ENCODE data around the gene ADAM12. TPM values are rescaled to one million over a fixed set of nuclear protein-coding genes. Genes with fewer than 3 reads are reported as not detected.
A peak's percentile ranks its signal among the peaks of the same experiment; 100 is the strongest.

Gene ADAM12
- total RNA-seq, 1 donor from 2014 or later, result 8.0 TPM

GRCh38 chr10:126409821-126410220, 21.5 kb upstream of the ADAM12 start:
- Histone ChIP-seq H3K4me3 (no peak overlapping the region), H3K79me2 (ENCODE audit: low read depth) (no peaks in the 10 kb centered on the region), H3K27me3 (no peaks in the 10 kb centered on the region), H4K20me1 (ENCODE audit: low read depth) (no peaks in the 10 kb centered on the region), H3K27ac (no peak overlapping the region), H3K4me2 (no peak overlapping the region), H2AFZ (replicated peaks) (no peak overlapping the region), H3K4me1 (peaks cover 29% of the 10 kb centered on the region), H3K9ac (no peak overlapping the region), H3F3A (ENCODE audit: low read depth) (no peaks in the 10 kb centered on the region), H3K36me3 (no peaks in the 10 kb centered on the region), H3K9me3 (ENCODE audit: low read depth) (no peaks in the 10 kb centered on the region)
- H3K27ac Mint-ChIP-seq, result no peak overlapping the region
- no peak overlapping the region for H3K4me3 Mint-ChIP-seq
- H3K9me3 Mint-ChIP-seq, result no peaks in the 10 kb centered on the region
- peaks cover 26% of the 10 kb centered on the region for H3K4me1 Mint-ChIP-seq
- TF ChIP-seq EZH2phosphoT487 (IDR thresholded peaks at IDR 0.05) (no peak), EZH2 (IDR thresholded peaks at IDR 0.05) (no peak)
- TF ChIP-seq, protein P1, sequence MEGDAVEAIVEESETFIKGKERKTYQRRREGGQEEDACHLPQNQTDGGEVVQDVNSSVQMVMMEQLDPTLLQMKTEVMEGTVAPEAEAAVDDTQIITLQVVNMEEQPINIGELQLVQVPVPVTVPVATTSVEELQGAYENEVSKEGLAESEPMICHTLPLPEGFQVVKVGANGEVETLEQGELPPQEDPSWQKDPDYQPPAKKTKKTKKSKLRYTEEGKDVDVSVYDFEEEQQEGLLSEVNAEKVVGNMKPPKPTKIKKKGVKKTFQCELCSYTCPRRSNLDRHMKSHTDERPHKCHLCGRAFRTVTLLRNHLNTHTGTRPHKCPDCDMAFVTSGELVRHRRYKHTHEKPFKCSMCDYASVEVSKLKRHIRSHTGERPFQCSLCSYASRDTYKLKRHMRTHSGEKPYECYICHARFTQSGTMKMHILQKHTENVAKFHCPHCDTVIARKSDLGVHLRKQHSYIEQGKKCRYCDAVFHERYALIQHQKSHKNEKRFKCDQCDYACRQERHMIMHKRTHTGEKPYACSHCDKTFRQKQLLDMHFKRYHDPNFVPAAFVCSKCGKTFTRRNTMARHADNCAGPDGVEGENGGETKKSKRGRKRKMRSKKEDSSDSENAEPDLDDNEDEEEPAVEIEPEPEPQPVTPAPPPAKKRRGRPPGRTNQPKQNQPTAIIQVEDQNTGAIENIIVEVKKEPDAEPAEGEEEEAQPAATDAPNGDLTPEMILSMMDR (IDR thresholded peaks at IDR 0.05), result no peak
- peaks cover 5% of the 10 kb centered on the region for H3K27me3 Mint-ChIP-seq (ENCODE audit: insufficient read depth, low read depth)
- no peak for DNase-seq (ENCODE audit: low spot score)
- no peaks in the 10 kb centered on the region for H3K36me3 Mint-ChIP-seq

DNA sequence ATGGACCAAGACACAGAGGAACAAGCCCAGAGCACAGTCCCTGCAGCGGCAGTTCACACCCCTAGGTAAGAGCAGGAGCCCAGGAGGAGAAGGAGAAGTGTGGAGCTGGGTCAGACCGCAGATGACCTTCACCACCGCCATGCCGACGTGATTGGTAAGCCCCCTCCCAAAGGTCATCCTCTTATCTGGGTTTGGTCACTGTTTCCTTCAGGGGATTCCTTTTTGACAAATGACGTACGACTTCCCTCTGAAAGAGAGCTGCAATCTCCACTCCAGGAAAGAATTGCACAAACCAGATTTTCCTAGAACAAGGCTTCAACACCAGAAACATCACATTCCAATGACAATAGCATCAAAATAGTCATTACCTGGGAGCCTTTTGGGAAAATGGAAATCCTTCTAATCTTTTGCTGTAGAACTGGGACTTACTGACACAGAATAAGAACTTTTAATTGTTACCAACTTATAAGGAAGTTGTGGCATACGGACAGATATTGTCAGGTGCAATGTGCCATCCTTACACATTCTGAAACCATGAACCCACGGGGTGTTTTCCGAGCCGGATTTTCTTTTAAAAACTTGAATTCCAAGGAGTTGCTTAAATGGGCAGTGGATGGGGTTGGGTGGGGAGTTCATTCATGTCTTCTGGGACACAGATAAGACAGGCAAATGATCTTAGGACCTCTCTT, 20.8 kb upstream of the ADAM12 start:
- H3K4me1 Mint-ChIP-seq, result peaks cover 26% of the 10 kb centered on the region
- H3K27me3 Mint-ChIP-seq (ENCODE audit: insufficient read depth, low read depth), result peaks cover 5% of the 10 kb centered on the region
- no peak overlapping the region for H3K4me3 Mint-ChIP-seq
- H2AFZ ChIP-seq (replicated peaks), result no peak overlapping the region
- H3K36me3 Mint-ChIP-seq, result no peaks in the 10 kb centered on the region
- H3K27me3 ChIP-seq, result no peaks in the 10 kb centered on the region
- no peak for DNase-seq (ENCODE audit: low spot score)
- H3K4me3 ChIP-seq, result no peak overlapping the region
- H3K4me2 ChIP-seq, result no peak overlapping the region
- no peak overlapping the region for H3K9ac ChIP-seq
- H4K20me1 ChIP-seq (ENCODE audit: low read depth), result no peaks in the 10 kb centered on the region
- no peaks in the 10 kb centered on the region for H3K9me3 ChIP-seq (ENCODE audit: low read depth)
- no peaks in the 10 kb centered on the region for H3K36me3 ChIP-seq
- H3K27ac Mint-ChIP-seq, result no peak overlapping the region
- H3K9me3 Mint-ChIP-seq, result no peaks in the 10 kb centered on the region
- no peak overlapping the region for H3K27ac ChIP-seq
- TF ChIP-seq EZH2 (IDR thresholded peaks at IDR 0.05) (no peak), EZH2phosphoT487 (IDR thresholded peaks at IDR 0.05) (no peak)
- TF ChIP-seq, protein P1 (IDR thresholded peaks at IDR 0.05), result no peak
- peaks cover 22% of the 10 kb centered on the region for H3K4me1 ChIP-seq
- no peaks in the 10 kb centered on the region for H3K79me2 ChIP-seq (ENCODE audit: low read depth)
- H3F3A ChIP-seq (ENCODE audit: low read depth), result no peaks in the 10 kb centered on the region

DNA sequence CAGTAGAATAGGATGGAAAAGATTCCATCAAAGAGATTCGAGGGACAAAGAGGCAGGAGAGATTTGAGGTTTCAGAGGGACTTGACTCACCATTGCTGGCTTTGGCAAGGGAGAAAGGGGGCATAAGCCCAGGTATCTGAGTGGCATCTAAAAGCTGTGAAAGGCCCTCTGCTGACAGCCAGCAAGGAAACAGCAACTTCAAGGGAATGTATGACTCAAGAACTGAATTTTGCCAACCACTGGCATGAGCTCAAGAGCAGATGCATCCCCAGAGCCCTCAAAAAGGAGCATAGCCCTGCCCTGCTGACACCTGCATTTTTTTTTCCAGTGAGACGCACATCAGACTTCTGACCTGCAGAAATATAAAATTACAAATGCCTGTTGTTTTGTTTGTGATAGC, 19.6 kb upstream of the ADAM12 start:
- Mint-ChIP-seq H3K27ac (no peak overlapping the region), H3K27me3 (ENCODE audit: insufficient read depth, low read depth) (peaks cover 5% of the 10 kb centered on the region), H3K36me3 (no peaks in the 10 kb centered on the region), H3K4me3 (no peak overlapping the region), H3K4me1 (peaks cover 34% of the 10 kb centered on the region), H3K9me3 (no peaks in the 10 kb centered on the region)
- Histone ChIP-seq H3K4me2 (no peak overlapping the region), H3K79me2 (ENCODE audit: low read depth) (no peaks in the 10 kb centered on the region), H3K4me3 (no peak overlapping the region), H3F3A (ENCODE audit: low read depth) (no peaks in the 10 kb centered on the region), H3K9ac (no peak overlapping the region), H3K4me1 (peaks cover 24% of the 10 kb centered on the region), H3K27me3 (no peaks in the 10 kb centered on the region), H2AFZ (replicated peaks) (no peak overlapping the region), H4K20me1 (ENCODE audit: low read depth) (no peaks in the 10 kb centered on the region), H3K9me3 (ENCODE audit: low read depth) (no peaks in the 10 kb centered on the region), H3K27ac (no peak overlapping the region), H3K36me3 (no peaks in the 10 kb centered on the region)
- DNase-seq (ENCODE audit: low spot score), result peak; percentile 48
- TF ChIP-seq EZH2 (IDR thresholded peaks at IDR 0.05) (no peak), EZH2phosphoT487 (IDR thresholded peaks at IDR 0.05) (no peak)
- TF ChIP-seq, protein P1 (IDR thresholded peaks at IDR 0.05), result no peak
